GM06990 (cell line): ENCODE measurements around the gene A2M.

ENCODE experiments used
- DNase-seq: peaks from one replicate; pipeline ENCODE4 v3.0.0-alpha.2; 2011; ENCODE audit not compliant: insufficient read length; ENCODE audit errors: extremely low read depth
- H3K27me3 ChIP-seq: replicated peaks from 2 replicates; pipeline ENCODE4 v1.6.0; 2011; ENCODE audit warnings: low read length; ENCODE audit not compliant: control insufficient read depth, insufficient read depth
- H3K36me3 ChIP-seq: 2 replicates; pipeline ENCODE4 v1.5.1; 2011; ENCODE audit warnings: low read length; ENCODE audit not compliant: control insufficient read depth, insufficient read depth
- H3K4me3 ChIP-seq: replicated peaks from 2 replicates; pipeline ENCODE4 v1.5.1; 2011; ENCODE audit warnings: low read depth, mild to moderate bottlenecking, control low read depth, low read length
- CTCF ChIP-seq: IDR thresholded peaks from 2 replicates; pipeline ENCODE4 v1.5.1; 2011; ENCODE audit warnings: low read length, control low read depth, mild to moderate bottlenecking, inconsistent platforms; ENCODE audit not compliant: insufficient read depth, poor library complexity, severe bottlenecking

Gene A2M

GRCh38 chr12:9133216-9133916, 17.6 kb upstream of the A2M start:
- H3K36me3 ChIP-seq: no peaks in the 10 kb centered on the region
- H3K4me3 ChIP-seq: no peak overlapping the region
- H3K27me3 ChIP-seq: no peaks in the 10 kb centered on the region; the same call in 1 of the 2 replicates
- no peak for DNase-seq
- TF ChIP-seq CTCF: no peak

GRCh38 chr12:9132008-9132535, 16.4 kb upstream of the A2M start:
- no peak overlapping the region for H3K4me3 ChIP-seq
- no peak for DNase-seq
- TF ChIP-seq CTCF: no peak
- no peaks in the 10 kb centered on the region; the same call in 1 of the 2 replicates for H3K27me3 ChIP-seq
- no peaks in the 10 kb centered on the region for H3K36me3 ChIP-seq

- H3K27me3 ChIP-seq: no peaks in the 10 kb centered on the region; the same call in 1 of the 2 replicates
- H3K36me3 ChIP-seq: no peaks in the 10 kb centered on the region
- no peak overlapping the region for H3K4me3 ChIP-seq
- no peak for TF ChIP-seq CTCF
- DNase-seq: no peak
Observed at GRCh38 chr12:9130244-9130643, 14.5 kb upstream of the A2M start.

GRCh38 chr12:9127936-9128663, 12.4 kb upstream of the A2M start:
- H3K27me3 ChIP-seq: no peaks in the 10 kb centered on the region; the same call in 1 of the 2 replicates
- DNase-seq: no peak

GRCh38 chr12:9127484-9127883, 11.8 kb upstream of the A2M start:
- H3K4me3 ChIP-seq: no peak overlapping the region
- DNase-seq: no peak
- no peaks in the 10 kb centered on the region; the same call in 1 of the 2 replicates for H3K27me3 ChIP-seq
- no peaks in the 10 kb centered on the region for H3K36me3 ChIP-seq
- no peak for TF ChIP-seq CTCF

More at GRCh38 chr12:9127936-9128663, 12.4 kb upstream of the A2M start:
- no peak for TF ChIP-seq CTCF
- H3K36me3 ChIP-seq: no peaks in the 10 kb centered on the region
- no peak overlapping the region for H3K4me3 ChIP-seq
